SK-N-SH (cell line): ENCODE results near the gene G6PD. TPM values are rescaled to one million over a fixed set of nuclear protein-coding genes. Genes with fewer than 3 reads are reported as not detected.

ENCODE experiments used
- CTCF ChIA-PET: fragments of 300-600, 350-600 bp; formaldehyde crosslinking; extraction: SDS; loops from one replicate; lab custom pipeline; 2021; lab: Yijun Ruan, JAX
- POLR2A ChIA-PET: fragments of 350-600 bp; sonication (Branson Sonifier 250); formaldehyde crosslinking; extraction: SDS; loops from one replicate; lab custom pipeline; 2020; ENCODE audit warnings: antibody characterized with exemption, inconsistent platforms; lab: Yijun Ruan, JAX
- DNase-seq: peaks from one replicate; pipeline ENCODE4 v3.0.0; 2012
- H2AFZ ChIP-seq: fragments of 200-600 bp; sonication (generic); 2 replicates; pipeline ENCODE4 v1.8.1; 2016; ENCODE audit warnings: antibody characterized with exemption, mild to moderate bottlenecking, low read depth
- H3F3A ChIP-seq: fragments of 200-600 bp; sonication (generic); replicated peaks from 2 replicates; pipeline ENCODE3; 2016; ENCODE audit warnings: antibody characterized with exemption, mild to moderate bottlenecking; ENCODE audit not compliant: insufficient read depth
- H3K27ac ChIP-seq, 2 experiments: fragments of 200-500 bp in 1 of 2; fragments of 200-600 bp in 1 of 2; sonication (Bioruptor generic) in 1 of 2; sonication (generic), shearing (Covaris generic) in 1 of 2; 2 replicates each; pipeline versions ENCODE4 v1.5.1 to v1.6.1; 2014 to 2016; ENCODE audit warnings: low read depth in 2 of 2, inconsistent platforms in 1 of 2, low read length in 1 of 2, mild to moderate bottlenecking in 1 of 2, mixed read lengths in 1 of 2
- H3K27me3 ChIP-seq: fragments of 200-600 bp; sonication (generic), shearing (Covaris generic); 2 replicates; pipeline ENCODE4 v1.6.1; 2016; ENCODE audit warnings: mixed run types; ENCODE audit not compliant: insufficient read depth
- H3K36me3 ChIP-seq, 2 experiments: fragments of 200-500 bp in 1 of 2; fragments of 200-600 bp in 1 of 2; sonication (Bioruptor generic) in 1 of 2; sonication (generic) in 1 of 2; replicated peaks in 1 of 2; 2 replicates each; pipeline versions ENCODE3 to v1.5.1; 2014 to 2016; ENCODE audit warnings: low read length in 1 of 2, mild to moderate bottlenecking in 1 of 2; ENCODE audit not compliant: insufficient read depth in 2 of 2, control insufficient read depth in 1 of 2
- H3K4me1 ChIP-seq, 2 experiments: fragments of 200-500 bp in 1 of 2; fragments of 200-600 bp in 1 of 2; sonication (Bioruptor generic) in 1 of 2; sonication (generic), shearing (Covaris generic) in 1 of 2; 2 replicates each; pipeline versions ENCODE4 v1.5.1 to v1.6.1; 2014 to 2016; ENCODE audit warnings: low read depth in 1 of 2, low read length in 1 of 2, mixed run types in 1 of 2; ENCODE audit not compliant: insufficient read depth in 2 of 2, control insufficient read depth in 1 of 2
- H3K4me2 ChIP-seq: fragments of 200-600 bp; sonication (generic), shearing (Covaris generic); 2 replicates; pipeline ENCODE4 v1.6.1; 2017; ENCODE audit warnings: mixed run types
- H3K4me3 ChIP-seq, 2 experiments: fragments of 200-500 bp in 1 of 2; fragments of 200-600 bp in 1 of 2; sonication (Bioruptor generic) in 1 of 2; sonication (generic), shearing (Covaris generic) in 1 of 2; 2 replicates each; pipeline versions ENCODE4 v1.5.1 to v1.8.1; 2014 to 2016; ENCODE audit warnings: low read depth in 2 of 2, inconsistent platforms in 1 of 2, low read length in 1 of 2, mild to moderate bottlenecking in 1 of 2, mixed read lengths in 1 of 2, moderate library complexity in 1 of 2
- H3K79me2 ChIP-seq: fragments of 200-600 bp; sonication (generic); 2 replicates; pipeline ENCODE4 v1.8.1; 2017; ENCODE audit warnings: mild to moderate bottlenecking; ENCODE audit not compliant: insufficient read depth
- H3K9ac ChIP-seq: fragments of 200-600 bp; sonication (generic); 2 replicates; pipeline ENCODE4 v1.6.1; 2017; ENCODE audit warnings: mixed run types
- H3K9me2 ChIP-seq: fragments of 200-600 bp; sonication (generic); 2 replicates; pipeline ENCODE4 v1.6.1; 2017; ENCODE audit warnings: mixed run types
- H3K9me3 ChIP-seq: fragments of 200-600 bp; sonication (generic); 2 replicates; pipeline ENCODE4 v1.6.1; 2017; ENCODE audit warnings: mixed run types, mild to moderate bottlenecking, moderate library complexity
- H4K20me1 ChIP-seq: fragments of 200-600 bp; sonication (generic); 2 replicates; pipeline ENCODE4 v1.6.1; 2017; ENCODE audit warnings: mild to moderate bottlenecking, mixed run types; ENCODE audit not compliant: insufficient read depth
- ELF1 ChIP-seq: IDR thresholded peaks from 2 replicates; pipeline ENCODE4 v1.4.0; 2012
- EP300 ChIP-seq, 2 experiments: IDR thresholded peaks; 2 replicates each; pipeline versions ENCODE4 v1.4.0 to v1.6.1; 2012; ENCODE audit warnings: borderline replicate concordance in 1 of 2, low read depth in 1 of 2, low read length in 1 of 2
- EZH2phosphoT487 ChIP-seq: fragments of 200-600 bp; sonication (generic); IDR thresholded peaks from 2 replicates; pipeline ENCODE4 v1.6.1; 2017; ENCODE audit warnings: low read depth, mixed run types, mild to moderate bottlenecking, antibody characterized with exemption, moderate library complexity, borderline replicate concordance
- FOXJ3 ChIP-seq: sonication (generic); formaldehyde crosslinking; IDR thresholded peaks from 2 replicates; pipeline ENCODE4 v1.5.1; 2020; ENCODE audit warnings: mild to moderate bottlenecking, missing genetic modification reagents
- FOXM1 ChIP-seq: IDR thresholded peaks from 2 replicates; pipeline ENCODE4 v1.4.0; 2012; ENCODE audit warnings: low read depth, mild to moderate bottlenecking
- MAX ChIP-seq: IDR thresholded peaks from 2 replicates; pipeline ENCODE4 v1.4.0; 2012; ENCODE audit warnings: low read depth
- MEF2A ChIP-seq: IDR thresholded peaks from 2 replicates; pipeline ENCODE4 v1.4.0; 2012; ENCODE audit warnings: low read depth, borderline replicate concordance
- RAD21 ChIP-seq: IDR thresholded peaks from 2 replicates; pipeline ENCODE4 v1.6.1; 2012; ENCODE audit warnings: mild to moderate bottlenecking, low read length
- RCOR1 ChIP-seq: fragments of 150-350 bp; IDR thresholded peaks from 2 replicates; pipeline ENCODE4 v1.6.1; 2017; ENCODE audit warnings: antibody characterized with exemption, low read length
- SMC3 ChIP-seq: IDR thresholded peaks from 2 replicates; pipeline ENCODE4 v1.6.1; 2012; ENCODE audit warnings: low read depth, low read length, improper control_type of control experiment
- TEAD4 ChIP-seq: IDR thresholded peaks from 2 replicates; pipeline ENCODE4 v1.4.0; 2012; ENCODE audit warnings: mild to moderate bottlenecking, borderline replicate concordance; ENCODE audit not compliant: insufficient read depth
- YY1 ChIP-seq: IDR thresholded peaks from 2 replicates; pipeline ENCODE4 v1.4.0; 2012; ENCODE audit warnings: low read depth, mild to moderate bottlenecking
- WGBS: methylation state at CpG from one replicate; pipeline ENCODE4 v1.1.6; 2017; ENCODE audit warnings: low lambda C conversion rate; 5-methylcytosine and 5-hydroxymethylcytosine counted together
- polyA plus RNA-seq, 3 experiments: library from polyadenylated mRNA; depleted of rRNA; stranded (reverse); fragments of >200 nt; gene quantifications; 2 replicates each; pipeline ENCODE4 v1.2.3, GENCODE V29; 2012
- TF ChIP-seq, protein P1 (sequence below): IDR thresholded peaks from 2 replicates; pipeline ENCODE4 v1.4.0; 2012; ENCODE audit warnings: low read depth, borderline replicate concordance
- TF ChIP-seq, protein P2 (sequence below): fragments of 150-350 bp; IDR thresholded peaks from 2 replicates; pipeline ENCODE4 v1.6.1; 2016; ENCODE audit warnings: mild to moderate bottlenecking, low read depth, low read length

Gene G6PD
- polyA plus RNA-seq, 1 of the 3 experiments (the other 2 are of a cell fraction): 131 TPM

GRCh38 chrX:154485150-154486051 is 61.2 kb downstream of the G6PD start:
- H3K9me2 ChIP-seq: no peaks in the 10 kb centered on the region
- TF ChIP-seq RCOR1: no peak
- TF ChIP-seq EZH2phosphoT487: no peak
- no peak for TF ChIP-seq MEF2A
- no peak for TF ChIP-seq EP300 (IDR thresholded peaks at IDR 0.05; ENCODE audit: borderline replicate concordance in 1 of 2, low read depth in 1 of 2, low read length in 1 of 2)
- no peak for TF ChIP-seq TEAD4
- no peak for TF ChIP-seq FOXJ3 (CRISPR knock-in tag)
- TF ChIP-seq FOXM1: no peak
- no peak for TF ChIP-seq MAX
- TF ChIP-seq, all 33 proteins: peak for 0
- peak overlapping the region; percentile 49; the same call in 1 of the 2 replicates for H3K9ac ChIP-seq

GRCh38 chrX:154484255-154485149 is 62.1 kb downstream of the G6PD start:
- Histone ChIP-seq H3K9ac (no peak overlapping the region), H3K36me3 (peaks cover 0 to 14% of the 10 kb centered on the region in 2 experiments), H3K27me3 (0 out of 2 replicates have a peak, but pooled peaks cover 15% of the 10 kb centered on the region), H3K4me2 (no peak overlapping the region), H3K9me2 (no peaks in the 10 kb centered on the region), H3K9me3 (no peaks in the 10 kb centered on the region), H3F3A (no peaks in the 10 kb centered on the region), H4K20me1 (no peaks in the 10 kb centered on the region), H3K79me2 (peaks cover 15% of the 10 kb centered on the region; the same call in 1 of the 2 replicates), H3K4me3 (no peak overlapping the region), H2AFZ (no peak overlapping the region), H3K27ac (no peak overlapping the region), H3K4me1 (peaks cover 0 to 14% of the 10 kb centered on the region in 2 experiments; a peak in 1 of 4 replicates)
- no peak for DNase-seq
- 49% methylated on average over 13 of the region's 16 CpGs for WGBS
- TF ChIP-seq ELF1 (no peak), RAD21 (no peak), RCOR1 (no peak), MAX (no peak), SMC3 (no peak), EZH2phosphoT487 (no peak), YY1 (no peak)
- TF ChIP-seq, protein P1, sequence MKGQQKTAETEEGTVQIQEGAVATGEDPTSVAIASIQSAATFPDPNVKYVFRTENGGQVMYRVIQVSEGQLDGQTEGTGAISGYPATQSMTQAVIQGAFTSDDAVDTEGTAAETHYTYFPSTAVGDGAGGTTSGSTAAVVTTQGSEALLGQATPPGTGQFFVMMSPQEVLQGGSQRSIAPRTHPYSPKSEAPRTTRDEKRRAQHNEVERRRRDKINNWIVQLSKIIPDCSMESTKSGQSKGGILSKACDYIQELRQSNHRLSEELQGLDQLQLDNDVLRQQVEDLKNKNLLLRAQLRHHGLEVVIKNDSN: no peak
- TF ChIP-seq, protein P2, sequence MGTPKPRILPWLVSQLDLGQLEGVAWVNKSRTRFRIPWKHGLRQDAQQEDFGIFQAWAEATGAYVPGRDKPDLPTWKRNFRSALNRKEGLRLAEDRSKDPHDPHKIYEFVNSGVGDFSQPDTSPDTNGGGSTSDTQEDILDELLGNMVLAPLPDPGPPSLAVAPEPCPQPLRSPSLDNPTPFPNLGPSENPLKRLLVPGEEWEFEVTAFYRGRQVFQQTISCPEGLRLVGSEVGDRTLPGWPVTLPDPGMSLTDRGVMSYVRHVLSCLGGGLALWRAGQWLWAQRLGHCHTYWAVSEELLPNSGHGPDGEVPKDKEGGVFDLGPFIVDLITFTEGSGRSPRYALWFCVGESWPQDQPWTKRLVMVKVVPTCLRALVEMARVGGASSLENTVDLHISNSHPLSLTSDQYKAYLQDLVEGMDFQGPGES: no peak
- POLR2A ChIA-PET: no interaction called here
- CTCF ChIA-PET: no interaction called here

More at GRCh38 chrX:154485150-154486051, 61.2 kb downstream of the G6PD start:
- peaks cover 0 to 17% of the 10 kb centered on the region in 2 experiments; a peak in 1 of 4 replicates for H3K4me1 ChIP-seq
- peak overlapping the region; percentile 20 to 77; a peak in 1 of 4 replicates for H3K27ac ChIP-seq
- H3K9me3 ChIP-seq: no peaks in the 10 kb centered on the region
- peaks cover 19% of the 10 kb centered on the region; the same call in 1 of the 2 replicates for H3K79me2 ChIP-seq
- H3K27me3 ChIP-seq: 0 out of 2 replicates have a peak, but pooled peaks cover 11% of the 10 kb centered on the region
- H3K4me3 ChIP-seq: peak overlapping the region; percentile 56 to 63
- peaks cover 0 to 14% of the 10 kb centered on the region in 2 experiments for H3K36me3 ChIP-seq
- no peak for DNase-seq
- ChIA-PET POLR2A (interaction anchor here (1.5 to 2.4 kb wide), 3 partner anchors 26 to 88 kb away, joined by 5 to 8 read pairs (median 7); partner anchors contain the start of gene RPL10), CTCF (interaction anchor here (1.1 kb wide), 1 partner anchor 86 kb away, joined by 3 read pairs; no protein-coding TSS in a partner anchor)
- no peaks in the 10 kb centered on the region for H3F3A ChIP-seq
- no peaks in the 10 kb centered on the region for H4K20me1 ChIP-seq
- peak overlapping the region; percentile 80 for H3K4me2 ChIP-seq
- H2AFZ ChIP-seq: no peak overlapping the region
- WGBS: 57% methylated on average over 18 of the region's 35 CpGs
